ENCODE results near the gene DRAM2. TPM values are rescaled to one million over a fixed set of nuclear protein-coding genes. Genes with fewer than 3 reads are reported as not detected.
A peak's percentile ranks its signal among the peaks of the same experiment; 100 is the strongest.

DRAM2 gene
- total and polyA plus RNA-seq, 2 of the 13 experiments (the other 11 are each of a cell fraction or from before 2014, with no cell fraction given): 33.2 to 123 TPM

DNA sequence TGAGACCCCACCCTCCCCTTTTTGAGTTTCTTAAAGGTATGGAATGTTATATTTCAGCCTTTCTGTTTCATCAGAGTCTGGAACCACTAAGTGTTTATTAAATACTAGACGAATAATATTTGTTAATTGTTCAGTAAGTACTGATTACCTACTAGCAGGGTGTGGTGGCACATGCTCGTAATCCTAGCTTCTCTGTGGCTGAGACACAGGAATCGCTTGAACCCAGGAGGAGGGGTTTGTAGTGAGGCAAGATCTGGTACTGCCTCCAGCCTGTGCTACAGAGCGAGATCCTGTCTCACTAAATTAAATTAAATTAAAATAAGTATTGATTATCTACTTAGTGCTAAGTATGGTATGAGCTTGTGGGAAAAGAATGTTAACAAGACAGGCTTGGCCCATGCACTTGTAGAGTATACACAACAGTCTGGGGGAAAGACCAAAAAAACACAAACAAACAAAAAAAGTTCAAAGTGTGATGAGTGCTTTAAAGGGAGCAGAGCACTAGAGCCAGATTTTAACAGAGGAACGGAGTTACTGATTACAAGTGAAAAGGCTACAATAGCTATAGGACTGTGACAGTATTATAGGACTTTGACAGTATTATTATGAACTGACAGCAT is 2.6 kb upstream of the DRAM2 start (continued):
- TF ChIP-seq, protein P1, sequence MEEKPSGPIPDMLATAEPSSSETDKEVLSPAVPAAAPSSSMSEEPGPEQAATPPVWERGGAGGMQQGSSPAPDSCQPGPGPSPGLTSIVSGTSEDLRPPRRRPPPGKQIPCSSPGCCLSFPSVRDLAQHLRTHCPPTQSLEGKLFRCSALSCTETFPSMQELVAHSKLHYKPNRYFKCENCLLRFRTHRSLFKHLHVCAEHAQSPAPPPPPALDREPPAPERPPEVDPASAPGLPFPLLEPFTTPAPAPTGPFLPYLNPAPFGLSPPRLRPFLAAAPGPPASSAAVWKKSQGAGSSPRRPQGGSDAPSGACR (CRISPR knock-in tag; IDR thresholded peaks at IDR 0.05): no peak
- TF ChIP-seq, protein P2, sequence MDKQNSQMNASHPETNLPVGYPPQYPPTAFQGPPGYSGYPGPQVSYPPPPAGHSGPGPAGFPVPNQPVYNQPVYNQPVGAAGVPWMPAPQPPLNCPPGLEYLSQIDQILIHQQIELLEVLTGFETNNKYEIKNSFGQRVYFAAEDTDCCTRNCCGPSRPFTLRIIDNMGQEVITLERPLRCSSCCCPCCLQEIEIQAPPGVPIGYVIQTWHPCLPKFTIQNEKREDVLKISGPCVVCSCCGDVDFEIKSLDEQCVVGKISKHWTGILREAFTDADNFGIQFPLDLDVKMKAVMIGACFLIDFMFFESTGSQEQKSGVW (CRISPR knock-in tag; IDR thresholded peaks at IDR 0.05; ENCODE audit: borderline replicate concordance): no peak
- TF ChIP-seq, protein P3, sequence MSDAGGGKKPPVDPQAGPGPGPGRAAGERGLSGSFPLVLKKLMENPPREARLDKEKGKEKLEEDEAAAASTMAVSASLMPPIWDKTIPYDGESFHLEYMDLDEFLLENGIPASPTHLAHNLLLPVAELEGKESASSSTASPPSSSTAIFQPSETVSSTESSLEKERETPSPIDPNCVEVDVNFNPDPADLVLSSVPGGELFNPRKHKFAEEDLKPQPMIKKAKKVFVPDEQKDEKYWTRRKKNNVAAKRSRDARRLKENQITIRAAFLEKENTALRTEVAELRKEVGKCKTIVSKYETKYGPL (CRISPR knock-in tag; IDR thresholded peaks at IDR 0.05): no peak
- TF ChIP-seq, protein P4, sequence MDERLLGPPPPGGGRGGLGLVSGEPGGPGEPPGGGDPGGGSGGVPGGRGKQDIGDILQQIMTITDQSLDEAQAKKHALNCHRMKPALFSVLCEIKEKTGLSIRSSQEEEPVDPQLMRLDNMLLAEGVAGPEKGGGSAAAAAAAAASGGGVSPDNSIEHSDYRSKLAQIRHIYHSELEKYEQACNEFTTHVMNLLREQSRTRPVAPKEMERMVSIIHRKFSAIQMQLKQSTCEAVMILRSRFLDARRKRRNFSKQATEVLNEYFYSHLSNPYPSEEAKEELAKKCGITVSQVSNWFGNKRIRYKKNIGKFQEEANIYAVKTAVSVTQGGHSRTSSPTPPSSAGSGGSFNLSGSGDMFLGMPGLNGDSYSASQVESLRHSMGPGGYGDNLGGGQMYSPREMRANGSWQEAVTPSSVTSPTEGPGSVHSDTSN (CRISPR knock-in tag; IDR thresholded peaks at IDR 0.05): no peak
- TF ChIP-seq, protein P5, sequence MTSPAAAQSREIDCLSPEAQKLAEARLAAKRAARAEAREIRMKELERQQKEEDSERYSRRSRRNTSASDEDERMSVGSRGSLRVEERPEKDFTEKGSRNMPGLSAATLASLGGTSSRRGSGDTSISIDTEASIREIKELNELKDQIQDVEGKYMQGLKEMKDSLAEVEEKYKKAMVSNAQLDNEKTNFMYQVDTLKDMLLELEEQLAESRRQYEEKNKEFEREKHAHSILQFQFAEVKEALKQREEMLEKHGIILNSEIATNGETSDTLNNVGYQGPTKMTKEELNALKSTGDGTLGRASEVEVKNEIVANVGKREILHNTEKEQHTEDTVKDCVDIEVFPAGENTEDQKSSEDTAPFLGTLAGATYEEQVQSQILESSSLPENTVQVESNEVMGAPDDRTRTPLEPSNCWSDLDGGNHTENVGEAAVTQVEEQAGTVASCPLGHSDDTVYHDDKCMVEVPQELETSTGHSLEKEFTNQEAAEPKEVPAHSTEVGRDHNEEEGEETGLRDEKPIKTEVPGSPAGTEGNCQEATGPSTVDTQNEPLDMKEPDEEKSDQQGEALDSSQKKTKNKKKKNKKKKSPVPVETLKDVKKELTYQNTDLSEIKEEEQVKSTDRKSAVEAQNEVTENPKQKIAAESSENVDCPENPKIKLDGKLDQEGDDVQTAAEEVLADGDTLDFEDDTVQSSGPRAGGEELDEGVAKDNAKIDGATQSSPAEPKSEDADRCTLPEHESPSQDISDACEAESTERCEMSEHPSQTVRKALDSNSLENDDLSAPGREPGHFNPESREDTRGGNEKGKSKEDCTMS (CRISPR knock-in tag; conservative IDR thresholded peaks at IDR 0.05): no peak
- TF ChIP-seq, protein P6, sequence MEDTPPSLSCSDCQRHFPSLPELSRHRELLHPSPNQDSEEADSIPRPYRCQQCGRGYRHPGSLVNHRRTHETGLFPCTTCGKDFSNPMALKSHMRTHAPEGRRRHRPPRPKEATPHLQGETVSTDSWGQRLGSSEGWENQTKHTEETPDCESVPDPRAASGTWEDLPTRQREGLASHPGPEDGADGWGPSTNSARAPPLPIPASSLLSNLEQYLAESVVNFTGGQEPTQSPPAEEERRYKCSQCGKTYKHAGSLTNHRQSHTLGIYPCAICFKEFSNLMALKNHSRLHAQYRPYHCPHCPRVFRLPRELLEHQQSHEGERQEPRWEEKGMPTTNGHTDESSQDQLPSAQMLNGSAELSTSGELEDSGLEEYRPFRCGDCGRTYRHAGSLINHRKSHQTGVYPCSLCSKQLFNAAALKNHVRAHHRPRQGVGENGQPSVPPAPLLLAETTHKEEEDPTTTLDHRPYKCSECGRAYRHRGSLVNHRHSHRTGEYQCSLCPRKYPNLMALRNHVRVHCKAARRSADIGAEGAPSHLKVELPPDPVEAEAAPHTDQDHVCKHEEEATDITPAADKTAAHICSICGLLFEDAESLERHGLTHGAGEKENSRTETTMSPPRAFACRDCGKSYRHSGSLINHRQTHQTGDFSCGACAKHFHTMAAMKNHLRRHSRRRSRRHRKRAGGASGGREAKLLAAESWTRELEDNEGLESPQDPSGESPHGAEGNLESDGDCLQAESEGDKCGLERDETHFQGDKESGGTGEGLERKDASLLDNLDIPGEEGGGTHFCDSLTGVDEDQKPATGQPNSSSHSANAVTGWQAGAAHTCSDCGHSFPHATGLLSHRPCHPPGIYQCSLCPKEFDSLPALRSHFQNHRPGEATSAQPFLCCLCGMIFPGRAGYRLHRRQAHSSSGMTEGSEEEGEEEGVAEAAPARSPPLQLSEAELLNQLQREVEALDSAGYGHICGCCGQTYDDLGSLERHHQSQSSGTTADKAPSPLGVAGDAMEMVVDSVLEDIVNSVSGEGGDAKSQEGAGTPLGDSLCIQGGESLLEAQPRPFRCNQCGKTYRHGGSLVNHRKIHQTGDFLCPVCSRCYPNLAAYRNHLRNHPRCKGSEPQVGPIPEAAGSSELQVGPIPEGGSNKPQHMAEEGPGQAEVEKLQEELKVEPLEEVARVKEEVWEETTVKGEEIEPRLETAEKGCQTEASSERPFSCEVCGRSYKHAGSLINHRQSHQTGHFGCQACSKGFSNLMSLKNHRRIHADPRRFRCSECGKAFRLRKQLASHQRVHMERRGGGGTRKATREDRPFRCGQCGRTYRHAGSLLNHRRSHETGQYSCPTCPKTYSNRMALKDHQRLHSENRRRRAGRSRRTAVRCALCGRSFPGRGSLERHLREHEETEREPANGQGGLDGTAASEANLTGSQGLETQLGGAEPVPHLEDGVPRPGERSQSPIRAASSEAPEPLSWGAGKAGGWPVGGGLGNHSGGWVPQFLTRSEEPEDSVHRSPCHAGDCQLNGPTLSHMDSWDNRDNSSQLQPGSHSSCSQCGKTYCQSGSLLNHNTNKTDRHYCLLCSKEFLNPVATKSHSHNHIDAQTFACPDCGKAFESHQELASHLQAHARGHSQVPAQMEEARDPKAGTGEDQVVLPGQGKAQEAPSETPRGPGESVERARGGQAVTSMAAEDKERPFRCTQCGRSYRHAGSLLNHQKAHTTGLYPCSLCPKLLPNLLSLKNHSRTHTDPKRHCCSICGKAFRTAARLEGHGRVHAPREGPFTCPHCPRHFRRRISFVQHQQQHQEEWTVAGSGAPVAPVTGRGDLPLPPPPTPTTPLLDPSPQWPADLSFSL (CRISPR knock-in tag; IDR thresholded peaks at IDR 0.05): peak; percentile 55; the same call in 1 of the 2 replicates
- TF ChIP-seq, protein P7, sequence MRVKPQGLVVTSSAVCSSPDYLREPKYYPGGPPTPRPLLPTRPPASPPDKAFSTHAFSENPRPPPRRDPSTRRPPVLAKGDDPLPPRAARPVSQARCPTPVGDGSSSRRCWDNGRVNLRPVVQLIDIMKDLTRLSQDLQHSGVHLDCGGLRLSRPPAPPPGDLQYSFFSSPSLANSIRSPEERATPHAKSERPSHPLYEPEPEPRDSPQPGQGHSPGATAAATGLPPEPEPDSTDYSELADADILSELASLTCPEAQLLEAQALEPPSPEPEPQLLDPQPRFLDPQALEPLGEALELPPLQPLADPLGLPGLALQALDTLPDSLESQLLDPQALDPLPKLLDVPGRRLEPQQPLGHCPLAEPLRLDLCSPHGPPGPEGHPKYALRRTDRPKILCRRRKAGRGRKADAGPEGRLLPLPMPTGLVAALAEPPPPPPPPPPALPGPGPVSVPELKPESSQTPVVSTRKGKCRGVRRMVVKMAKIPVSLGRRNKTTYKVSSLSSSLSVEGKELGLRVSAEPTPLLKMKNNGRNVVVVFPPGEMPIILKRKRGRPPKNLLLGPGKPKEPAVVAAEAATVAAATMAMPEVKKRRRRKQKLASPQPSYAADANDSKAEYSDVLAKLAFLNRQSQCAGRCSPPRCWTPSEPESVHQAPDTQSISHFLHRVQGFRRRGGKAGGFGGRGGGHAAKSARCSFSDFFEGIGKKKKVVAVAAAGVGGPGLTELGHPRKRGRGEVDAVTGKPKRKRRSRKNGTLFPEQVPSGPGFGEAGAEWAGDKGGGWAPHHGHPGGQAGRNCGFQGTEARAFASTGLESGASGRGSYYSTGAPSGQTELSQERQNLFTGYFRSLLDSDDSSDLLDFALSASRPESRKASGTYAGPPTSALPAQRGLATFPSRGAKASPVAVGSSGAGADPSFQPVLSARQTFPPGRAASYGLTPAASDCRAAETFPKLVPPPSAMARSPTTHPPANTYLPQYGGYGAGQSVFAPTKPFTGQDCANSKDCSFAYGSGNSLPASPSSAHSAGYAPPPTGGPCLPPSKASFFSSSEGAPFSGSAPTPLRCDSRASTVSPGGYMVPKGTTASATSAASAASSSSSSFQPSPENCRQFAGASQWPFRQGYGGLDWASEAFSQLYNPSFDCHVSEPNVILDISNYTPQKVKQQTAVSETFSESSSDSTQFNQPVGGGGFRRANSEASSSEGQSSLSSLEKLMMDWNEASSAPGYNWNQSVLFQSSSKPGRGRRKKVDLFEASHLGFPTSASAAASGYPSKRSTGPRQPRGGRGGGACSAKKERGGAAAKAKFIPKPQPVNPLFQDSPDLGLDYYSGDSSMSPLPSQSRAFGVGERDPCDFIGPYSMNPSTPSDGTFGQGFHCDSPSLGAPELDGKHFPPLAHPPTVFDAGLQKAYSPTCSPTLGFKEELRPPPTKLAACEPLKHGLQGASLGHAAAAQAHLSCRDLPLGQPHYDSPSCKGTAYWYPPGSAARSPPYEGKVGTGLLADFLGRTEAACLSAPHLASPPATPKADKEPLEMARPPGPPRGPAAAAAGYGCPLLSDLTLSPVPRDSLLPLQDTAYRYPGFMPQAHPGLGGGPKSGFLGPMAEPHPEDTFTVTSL (CRISPR knock-in tag; IDR thresholded peaks at IDR 0.05; ENCODE audit: borderline replicate concordance): peak; percentile 11; the same call in 1 of the 2 replicates
